Heart right ventricle (tissue), 16 donors: ENCODE measurements around the gene SMC6. TPM values are rescaled to one million over a fixed set of nuclear protein-coding genes. Genes with fewer than 3 reads are reported as not detected.

ENCODE experiments used
- ATAC-seq, 8 donors: fragments of 200-7000 bp; cut with Tn5 transposase; one replicate each; pipeline ENCODE4 v1.9.1; 2020; ENCODE audit warnings: mild to moderate bottlenecking in 8 of 8, moderate library complexity in 8 of 8, moderate number of reproducible peaks in 1 of 8
- DNase-seq, 2 donors: peaks; one replicate each; pipeline ENCODE4 v3.0.0-alpha.2; 2020
- H3K27ac ChIP-seq, 10 donors: fragments of 200-600 bp; sonication (generic) in 2 of 10; one replicate each; pipeline versions ENCODE4 v1.5.0 to v1.8.0; 2020 to 2022; ENCODE audit warnings: mild to moderate bottlenecking in 3 of 10
- H3K27me3 ChIP-seq, 7 donors: fragments of 200-600 bp; one replicate each; pipeline ENCODE4 v1.8.0; 2021 to 2022; ENCODE audit warnings: mild to moderate bottlenecking in 2 of 7
- H3K36me3 ChIP-seq, 9 donors: fragments of 200-600 bp; sonication (generic) in 1 of 9; one replicate each; pipeline versions ENCODE4 v1.5.0 to v1.8.0; 2020 to 2022; ENCODE audit warnings: mild to moderate bottlenecking in 2 of 9
- H3K4me1 ChIP-seq, 9 donors: fragments of 200-600 bp; sonication (generic) in 1 of 9; one replicate each; pipeline versions ENCODE4 v1.5.0 to v1.8.0; 2020 to 2022; ENCODE audit warnings: mild to moderate bottlenecking in 4 of 9
- H3K4me3 ChIP-seq, 10 donors: fragments of 200-600 bp; sonication (generic) in 2 of 10; one replicate each; pipeline versions ENCODE4 v1.5.0 to v1.8.0; 2020 to 2022; ENCODE audit warnings: mild to moderate bottlenecking in 7 of 10, moderate library complexity in 2 of 10
- H3K9me3 ChIP-seq, 11 donors: fragments of 200-600 bp in 10 of 11; sonication (generic) in 2 of 11; one replicate each; pipeline versions ENCODE4 v1.5.0 to v1.8.0; 2013 to 2022; ENCODE audit warnings: mild to moderate bottlenecking in 2 of 11, control low read depth in 1 of 11, moderate library complexity in 1 of 11
- WGBS, 2 donors: extraction: QIAGEN DNeasy Blood & Tissue Kit; methylation state at CpG; one replicate each; pipeline ENCODE4 v1.1.7; 2013; ENCODE audit warnings: inconsistent platforms in 1 of 2; 5-methylcytosine and 5-hydroxymethylcytosine counted together
- intact Hi-C, 10 donors: fragments of 100-400 bp; cut with DNase I; formaldehyde crosslinking; loops; one replicate each; pipeline versions ENCODE4 v1.11.1 to v1.14.2; 2022
- polyA plus RNA-seq, 2 donors: library from polyadenylated mRNA; stranded (reverse); fragments of 200-250 nt; gene quantifications; one replicate each; pipeline ENCODE4 v1.2.3, GENCODE V29; 2013
- total RNA-seq, 10 donors: library from RNA; stranded (reverse); fragmentation: NEBNext Ultra II Directional in 3 of 10; extraction: Animal tissue kit (Norgen Biotek cat#: 25700) in 3 of 10; gene quantifications; one replicate each; pipeline versions ENCODE4 v1.2.1 to v1.2.4, GENCODE V29; 2021 to 2023
- TF ChIP-seq, protein P1 (sequence below), 9 donors: fragments of 200-600 bp; sonication (generic) in 2 of 9; IDR thresholded peaks; one replicate each; pipeline versions ENCODE4 v1.5.0 to v1.8.0; 2021 to 2022; ENCODE audit warnings: antibody characterized with exemption in 9 of 9, mild to moderate bottlenecking in 5 of 9, moderate library complexity in 1 of 9
- donor health status: Arrhythmogenic right ventricular cardiomyopathy.
- donor health status: ischemic (EF 13 %, LVEDD 7.1; RV severe dilation, severe dysfunction).
- donor health status: healthy with polysubstance abuse.
- donor health status: DM: no; HTN: yes; CAD: no.
- donor health status: DM: no; HTN: no; CAD: no.
- donor health status: ischemic (EF 25% LVEDD 6.9; RV normal size, moderate dysfunction).
- donor health status: ischemic (EF 25% LVEDD 5.7; RV mildly dilated, moderate dysfunction).
- donor health status: healthy.
- donor health status: DM: yes; HTN: yes; CAD: no.
- donor health status: Ischemic cardiomyopathy.
- donor health status: ischemic (EF 35%, LVEDD 5.7; RV mildly dilated, moderate dysfunction).
- donor health status: nonischemic (EF 11% LVEDD 7.7; RV severe dilation, severe dysfunction).
- donor health status: DM: yes; HTN: yes; CAD: no.
- donor health status: PGD.
- donor health status: ischemic (EF 29% LVEDD 5.4; RV normal size, mild dysfunction).
- donor health status: nonischemic (EF 23%, LVEDD 6.1; RV moderate dilation, normal function).

The SMC6 gene
- total and polyA plus RNA-seq, 12 donors = 4.7 to 14.7 (median 12.0) TPM

- Histone ChIP-seq H3K9me3 (no peaks in the 10 kb centered on the region), H3K4me1 (peaks cover 0 to 39% (median 14%) of the 10 kb centered on the region in 9 donors), H3K4me3 (no peak overlapping the region), H3K27ac (no peak overlapping the region), H3K36me3 (no peaks in the 10 kb centered on the region), H3K27me3 (no peaks in the 10 kb centered on the region)
- 86 to 95% methylated on average over 1 of the region's 1 CpG for WGBS, 2 donors
- intact Hi-C loops = no loop called here
- ATAC-seq (no peak), DNase-seq (no peak)
- TF ChIP-seq, protein P1, sequence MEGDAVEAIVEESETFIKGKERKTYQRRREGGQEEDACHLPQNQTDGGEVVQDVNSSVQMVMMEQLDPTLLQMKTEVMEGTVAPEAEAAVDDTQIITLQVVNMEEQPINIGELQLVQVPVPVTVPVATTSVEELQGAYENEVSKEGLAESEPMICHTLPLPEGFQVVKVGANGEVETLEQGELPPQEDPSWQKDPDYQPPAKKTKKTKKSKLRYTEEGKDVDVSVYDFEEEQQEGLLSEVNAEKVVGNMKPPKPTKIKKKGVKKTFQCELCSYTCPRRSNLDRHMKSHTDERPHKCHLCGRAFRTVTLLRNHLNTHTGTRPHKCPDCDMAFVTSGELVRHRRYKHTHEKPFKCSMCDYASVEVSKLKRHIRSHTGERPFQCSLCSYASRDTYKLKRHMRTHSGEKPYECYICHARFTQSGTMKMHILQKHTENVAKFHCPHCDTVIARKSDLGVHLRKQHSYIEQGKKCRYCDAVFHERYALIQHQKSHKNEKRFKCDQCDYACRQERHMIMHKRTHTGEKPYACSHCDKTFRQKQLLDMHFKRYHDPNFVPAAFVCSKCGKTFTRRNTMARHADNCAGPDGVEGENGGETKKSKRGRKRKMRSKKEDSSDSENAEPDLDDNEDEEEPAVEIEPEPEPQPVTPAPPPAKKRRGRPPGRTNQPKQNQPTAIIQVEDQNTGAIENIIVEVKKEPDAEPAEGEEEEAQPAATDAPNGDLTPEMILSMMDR (IDR thresholded peaks at IDR 0.05) = no peak
These were observed 135.7 kb downstream of the SMC6 start for GRCh38 chr2:17617955-17618354.

DNA sequence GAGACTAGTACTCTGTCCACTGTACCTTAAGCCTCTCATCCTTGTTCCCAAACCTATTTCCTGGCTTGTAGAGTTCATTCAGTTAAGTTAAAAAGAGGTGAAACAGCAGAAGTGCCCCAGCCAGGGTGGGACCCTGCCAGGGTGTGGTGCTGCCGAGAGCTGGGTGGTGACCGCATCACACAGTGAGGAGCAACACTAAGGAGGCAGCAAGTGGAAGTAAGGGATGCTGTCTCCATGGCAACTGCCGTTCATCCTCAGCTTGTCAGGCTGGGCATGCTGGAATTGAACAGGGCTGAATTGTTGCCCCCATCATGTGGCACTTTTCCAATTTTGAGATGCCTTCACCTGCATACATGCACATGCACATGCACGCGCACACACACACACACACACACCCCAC, 136.1 kb downstream of the SMC6 start:
- H3K4me1 ChIP-seq = peaks cover 0 to 34% (median 14%) of the 10 kb centered on the region in 9 donors
- no peak overlapping the region for H3K27ac ChIP-seq
- H3K4me3 ChIP-seq = no peak overlapping the region
- intact Hi-C loops = no loop called here
- WGBS, 2 donors = 94 to 95% methylated on average over 5 of the region's 5 CpGs
- no peaks in the 10 kb centered on the region for H3K36me3 ChIP-seq
- TF ChIP-seq, protein P1 (IDR thresholded peaks at IDR 0.05) = no peak
- DNase-seq = no peak
- no peaks in the 10 kb centered on the region for H3K9me3 ChIP-seq
- no peaks in the 10 kb centered on the region for H3K27me3 ChIP-seq
- ATAC-seq = no peak

- no peak for DNase-seq
- ATAC-seq = no peak
- Histone ChIP-seq H3K4me3 (no peak overlapping the region), H3K9me3 (no peaks in the 10 kb centered on the region), H3K4me1 (peaks cover 0 to 33% (median 14%) of the 10 kb centered on the region in 9 donors), H3K27me3 (no peaks in the 10 kb centered on the region), H3K36me3 (no peaks in the 10 kb centered on the region), H3K27ac (peak overlapping the region in 1 of 10 donors; percentile 15)
- 88 to 100% methylated on average over 1 of the region's 1 CpG for WGBS, 2 donors
- intact Hi-C loops = no loop called here
- TF ChIP-seq, protein P1 (IDR thresholded peaks at IDR 0.05) = no peak
These were observed 137.2 kb downstream of the SMC6 start for GRCh38 chr2:17616405-17616804.

DNA sequence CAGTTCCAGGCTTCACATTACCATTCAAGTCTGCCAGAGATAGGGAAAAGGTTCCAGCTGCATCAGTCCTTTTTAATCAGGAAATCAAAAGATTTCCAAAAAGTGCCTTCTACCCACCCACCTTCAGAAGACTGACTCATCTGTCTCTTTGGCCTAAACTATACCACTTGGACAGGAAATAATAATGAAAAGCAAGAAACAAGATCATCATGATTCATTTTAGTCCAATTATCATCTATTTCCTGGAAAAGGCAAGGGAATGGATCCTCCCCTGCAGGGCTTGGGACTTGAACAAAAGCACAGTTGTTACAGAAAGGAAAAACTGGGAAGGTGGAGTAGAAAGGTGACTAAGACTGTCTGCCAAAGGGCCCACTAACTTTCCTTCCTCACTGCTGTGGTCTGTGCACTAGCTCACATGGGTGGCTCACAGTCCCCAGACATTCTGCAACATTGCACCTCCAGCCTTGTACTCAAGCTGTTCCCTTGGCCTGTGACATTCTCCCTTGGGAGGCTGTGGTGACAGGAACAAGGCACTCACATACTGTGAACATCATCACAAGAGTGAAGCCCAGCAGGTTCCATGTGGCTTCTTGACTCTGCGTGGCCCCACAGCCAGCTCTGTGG, 137.8 kb downstream of the SMC6 start:
- peak overlapping the region in 1 of 10 donors; percentile 15 for H3K27ac ChIP-seq
- intact Hi-C loops = no loop called here
- no peak overlapping the region for H3K4me3 ChIP-seq
- WGBS, 2 donors = 92 to 95% methylated on average over 1 of the region's 1 CpG
- H3K9me3 ChIP-seq = no peaks in the 10 kb centered on the region
- H3K36me3 ChIP-seq = no peaks in the 10 kb centered on the region
- DNase-seq (no peak), ATAC-seq (no peak)
- H3K27me3 ChIP-seq = no peaks in the 10 kb centered on the region
- H3K4me1 ChIP-seq = peaks cover 0 to 35% (median 15%) of the 10 kb centered on the region in 9 donors
- TF ChIP-seq, protein P1 (IDR thresholded peaks at IDR 0.05) = no peak
